Skeletal muscle tissue (tissue), 4 donors: ENCODE results near the gene UNC50. TPM values are rescaled to one million over a fixed set of nuclear protein-coding genes. Genes with fewer than 3 reads are reported as not detected.

Source experiments
- H3K27ac ChIP-seq: one replicate; pipeline ENCODE4 v1.7.0; 2013; ENCODE audit warnings: mild to moderate bottlenecking, low read depth, low read length, inconsistent platforms
- H3K27me3 ChIP-seq, 3 donors: one replicate each; pipeline ENCODE4 v1.7.0; 2013; ENCODE audit warnings: low read length in 3 of 3; ENCODE audit not compliant: control insufficient read depth in 3 of 3, insufficient read depth in 3 of 3
- H3K36me3 ChIP-seq, 3 donors: one replicate each; pipeline ENCODE4 v1.7.0; 2013; ENCODE audit warnings: low read length in 3 of 3; ENCODE audit not compliant: control insufficient read depth in 3 of 3, insufficient read depth in 3 of 3
- H3K4me1 ChIP-seq, 3 donors: one replicate each; pipeline ENCODE4 v1.7.0; 2013; ENCODE audit warnings: low read length in 3 of 3, mild to moderate bottlenecking in 3 of 3; ENCODE audit not compliant: control insufficient read depth in 3 of 3, insufficient read depth in 3 of 3
- H3K4me3 ChIP-seq, 3 donors: one replicate each; pipeline ENCODE4 v1.7.0; 2013; ENCODE audit warnings: low read length in 3 of 3
- H3K9ac ChIP-seq, 3 donors: one replicate each; pipeline ENCODE4 v1.7.0; 2013; ENCODE audit warnings: low read length in 3 of 3, mild to moderate bottlenecking in 3 of 3, moderate library complexity in 2 of 3, low read depth in 1 of 3
- H3K9me3 ChIP-seq, 3 donors: one replicate each; pipeline ENCODE4 v1.7.0; 2013; ENCODE audit warnings: low read length in 3 of 3; ENCODE audit not compliant: control insufficient read depth in 3 of 3
- total RNA-seq: library from RNA; depleted of rRNA; stranded (reverse); fragments of >200 nt; gene quantifications from one replicate; pipeline ENCODE4 v1.2.3, GENCODE V29; 2014
- donor health status: Osteomylitis.

The UNC50 gene
- total RNA-seq, 1 donor from 2014 or later = 49.1 TPM

- no peaks in the 10 kb centered on the region for H3K9me3 ChIP-seq
- H3K27me3 ChIP-seq = no peaks in the 10 kb centered on the region
- peaks cover 17 to 21% (median 18%) of the 10 kb centered on the region in 3 donors for H3K36me3 ChIP-seq
- H3K4me1 ChIP-seq = no peaks in the 10 kb centered on the region
- H3K9ac ChIP-seq = no peak overlapping the region
- no peak overlapping the region for H3K4me3 ChIP-seq
- no peak overlapping the region for H3K27ac ChIP-seq
Measured at GRCh38 chr2:98634406-98635092, 26.2 kb downstream of the UNC50 start.

GRCh38 chr2:98637401-98638147, 29.2 kb downstream of the UNC50 start:
- H3K36me3 ChIP-seq = peaks cover 12 to 24% (median 16%) of the 10 kb centered on the region in 3 donors

GRCh38 chr2:98643496-98644100, 35.2 kb downstream of the UNC50 start:
- Histone ChIP-seq H3K27ac (no peak overlapping the region), H3K36me3 (peaks cover 0 to 9% (median 6%) of the 10 kb centered on the region in 3 donors), H3K27me3 (no peaks in the 10 kb centered on the region), H3K9ac (no peak overlapping the region), H3K9me3 (no peaks in the 10 kb centered on the region), H3K4me3 (no peak overlapping the region), H3K4me1 (no peaks in the 10 kb centered on the region)

More at GRCh38 chr2:98637401-98638147, 29.2 kb downstream of the UNC50 start:
- Histone ChIP-seq H3K4me1 (no peaks in the 10 kb centered on the region), H3K4me3 (no peak overlapping the region), H3K27me3 (no peaks in the 10 kb centered on the region), H3K9ac (no peak overlapping the region), H3K9me3 (no peaks in the 10 kb centered on the region), H3K27ac (no peak overlapping the region)

- no peaks in the 10 kb centered on the region for H3K27me3 ChIP-seq
- no peak overlapping the region for H3K4me3 ChIP-seq
- H3K9ac ChIP-seq = no peak overlapping the region
- H3K9me3 ChIP-seq = no peaks in the 10 kb centered on the region
- peaks cover 0 to 6% (median 4%) of the 10 kb centered on the region in 3 donors for H3K36me3 ChIP-seq
- H3K4me1 ChIP-seq = no peaks in the 10 kb centered on the region
- no peak overlapping the region for H3K27ac ChIP-seq
Measured at GRCh38 chr2:98647636-98648035, 39.2 kb downstream of the UNC50 start.

- Histone ChIP-seq H3K9ac (no peak overlapping the region), H3K9me3 (no peaks in the 10 kb centered on the region), H3K4me3 (no peak overlapping the region), H3K27me3 (no peaks in the 10 kb centered on the region), H3K36me3 (peaks cover 0 to 6% (median 3%) of the 10 kb centered on the region in 3 donors), H3K4me1 (no peaks in the 10 kb centered on the region), H3K27ac (no peak overlapping the region)
Measured at GRCh38 chr2:98648451-98648850, 40.1 kb downstream of the UNC50 start.

- no peak overlapping the region for H3K9ac ChIP-seq
Measured at GRCh38 chr2:98649135-98649991, 41.0 kb downstream of the UNC50 start.

GRCh38 chr2:98649992-98650375, 41.6 kb downstream of the UNC50 start:
- Histone ChIP-seq H3K27me3 (no peaks in the 10 kb centered on the region), H3K9ac (no peak overlapping the region), H3K36me3 (peaks cover 0 to 6% (median 4%) of the 10 kb centered on the region in 3 donors), H3K4me1 (no peaks in the 10 kb centered on the region), H3K27ac (no peak overlapping the region), H3K4me3 (no peak overlapping the region), H3K9me3 (no peaks in the 10 kb centered on the region)

More at GRCh38 chr2:98649135-98649991, 41.0 kb downstream of the UNC50 start:
- H3K27ac ChIP-seq = no peak overlapping the region
- no peaks in the 10 kb centered on the region for H3K9me3 ChIP-seq
- peaks cover 0 to 6% (median 3%) of the 10 kb centered on the region in 3 donors for H3K36me3 ChIP-seq
- H3K4me1 ChIP-seq = no peaks in the 10 kb centered on the region
- H3K27me3 ChIP-seq = no peaks in the 10 kb centered on the region
- H3K4me3 ChIP-seq = no peak overlapping the region

- Histone ChIP-seq H3K4me1 (no peaks in the 10 kb centered on the region), H3K27ac (no peak overlapping the region), H3K9me3 (no peaks in the 10 kb centered on the region), H3K4me3 (no peak overlapping the region), H3K9ac (no peak overlapping the region), H3K36me3 (peaks cover 0 to 6% (median 6%) of the 10 kb centered on the region in 3 donors), H3K27me3 (no peaks in the 10 kb centered on the region)
Measured at GRCh38 chr2:98650998-98651397, 42.6 kb downstream of the UNC50 start.

- Histone ChIP-seq H3K9ac (no peak overlapping the region), H3K27me3 (no peaks in the 10 kb centered on the region), H3K9me3 (no peaks in the 10 kb centered on the region), H3K27ac (no peak overlapping the region), H3K4me3 (no peak overlapping the region), H3K36me3 (peaks cover 0 to 3% (median 0%) of the 10 kb centered on the region in 3 donors), H3K4me1 (no peaks in the 10 kb centered on the region)
Measured at GRCh38 chr2:98654699-98655495, 46.5 kb downstream of the UNC50 start.
